Ramos (cell line): Measurements from ENCODE around the gene RABL6.

Experiments used
- in situ Hi-C: fragments of 300-500 bp; cut with MboI; formaldehyde crosslinking; loops from one replicate; pipeline ENCODE4 v1.14.3; 2022; ENCODE audit warnings: low sequenced_read_pairs; ENCODE audit not compliant: unreplicated experiment

The RABL6 gene

GRCh38 chr9:136853596-136854112 is 45.9 kb downstream of the RABL6 start:
- in situ Hi-C loops = no loop called here

GRCh38 chr9:136854113-136854841 is 46.5 kb downstream of the RABL6 start:
- in situ Hi-C loops = no loop called here

- in situ Hi-C loops = no loop called here
These were observed 47.2 kb downstream of the RABL6 start for GRCh38 chr9:136854842-136855460.

- in situ Hi-C loops = no loop called here
These were observed 47.8 kb downstream of the RABL6 start for GRCh38 chr9:136855461-136856078.

- in situ Hi-C loops = no loop called here
These were observed 48.3 kb downstream of the RABL6 start for GRCh38 chr9:136856079-136856476.

GRCh38 chr9:136856541-136857141 is 48.9 kb downstream of the RABL6 start:
- in situ Hi-C loops = no loop called here

- in situ Hi-C loops = no loop called here
These were observed 49.4 kb downstream of the RABL6 start for GRCh38 chr9:136857166-136857565.

GRCh38 chr9:136857581-136858412 is 50.0 kb downstream of the RABL6 start:
- in situ Hi-C loops = no loop called here

- in situ Hi-C loops = no loop called here
These were observed 50.7 kb downstream of the RABL6 start for GRCh38 chr9:136858452-136858843.

- in situ Hi-C loops = no loop called here
These were observed 51.4 kb downstream of the RABL6 start for GRCh38 chr9:136858844-136859757.

- in situ Hi-C loops = no loop called here
These were observed 52.8 kb downstream of the RABL6 start for GRCh38 chr9:136860529-136860928.

GRCh38 chr9:136860933-136861873 is 53.5 kb downstream of the RABL6 start:
- in situ Hi-C loops = no loop called here

GRCh38 chr9:136861874-136862457 is 54.2 kb downstream of the RABL6 start:
- in situ Hi-C loops = no loop called here

- in situ Hi-C loops = no loop called here
These were observed 55.3 kb downstream of the RABL6 start for GRCh38 chr9:136862849-136863622.

GRCh38 chr9:136863623-136864273 is 56.0 kb downstream of the RABL6 start:
- in situ Hi-C loops = no loop called here

- in situ Hi-C loops = no loop called here
These were observed 57.5 kb downstream of the RABL6 start for GRCh38 chr9:136865041-136865767.
